ENCODE data around the gene APCDD1L. TPM values are rescaled to one million over a fixed set of nuclear protein-coding genes. Genes with fewer than 3 reads are reported as not detected.
A peak's percentile ranks its signal among the peaks of the same experiment; 100 is the strongest.

APCDD1L gene
- polyA plus RNA-seq, 1 of the 3 experiments (the other 2 are of a cell fraction): 0.99 TPM

DNA sequence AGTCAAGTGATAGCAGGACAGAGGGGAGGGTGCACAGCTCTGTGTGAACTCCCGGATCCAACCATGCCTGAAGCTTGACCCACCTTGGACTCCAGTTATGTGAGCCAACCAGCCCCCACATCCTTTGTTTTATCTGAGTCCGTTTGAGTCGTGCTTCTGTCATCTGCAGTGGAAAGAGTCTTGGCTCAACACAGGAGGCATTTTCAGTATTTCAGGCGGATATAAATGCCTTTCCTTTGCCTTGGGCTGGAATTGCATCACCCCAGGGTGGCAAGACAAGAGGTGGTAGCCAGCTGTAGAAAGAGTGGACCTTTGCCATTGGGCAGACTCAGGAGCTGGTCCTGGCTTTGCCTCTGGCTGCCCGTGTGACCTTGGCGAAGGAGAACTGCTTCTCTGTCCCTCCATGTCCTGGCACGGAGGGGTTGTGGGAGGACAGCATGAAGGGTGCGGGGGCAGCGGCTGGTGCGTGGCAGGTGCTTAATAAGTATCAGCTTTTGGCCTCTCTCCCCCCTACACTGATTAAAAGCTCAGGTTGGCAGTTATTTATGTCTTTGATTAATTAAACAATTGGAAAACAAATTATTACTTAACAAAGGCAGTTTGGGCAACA, 42.6 kb upstream of the APCDD1L start:
- Histone ChIP-seq H4K20me1 (ENCODE audit: insufficient read depth) (no peaks in the 10 kb centered on the region), H3K9ac (no peak overlapping the region), H3K9me2 (no peaks in the 10 kb centered on the region), H3K27me3 (ENCODE audit: insufficient read depth) (no peaks in the 10 kb centered on the region), H3K4me3 (ENCODE audit: low read depth in 2 of 2, low read length in 1 of 2) (no peak overlapping the region), H3F3A (replicated peaks; ENCODE audit: insufficient read depth) (peaks cover 31% of the 10 kb centered on the region), H3K27ac (ENCODE audit: low read depth in 2 of 2, low read length in 1 of 2) (0 out of 4 replicates have a peak overlapping the region, but pooled peaks of 1 of the 2 experiments have one; percentile 5), H3K36me3 (replicated peaks in 1 of 2; ENCODE audit: control insufficient read depth in 1 of 2, insufficient read depth in 2 of 2, low read length in 1 of 2) (no peaks in the 10 kb centered on the region), H2AFZ (ENCODE audit: low read depth) (no peak overlapping the region), H3K9me3 (no peaks in the 10 kb centered on the region), H3K4me1 (ENCODE audit: control insufficient read depth in 1 of 2, insufficient read depth in 2 of 2, low read depth in 1 of 2, low read length in 1 of 2) (peaks cover 3 to 30% of the 10 kb centered on the region in 2 experiments; a peak in 3 of 4 replicates), H3K79me2 (ENCODE audit: insufficient read depth) (no peaks in the 10 kb centered on the region), H3K4me2 (no peak overlapping the region)
- no peak for DNase-seq
- POLR2A ChIA-PET: no interaction called here
- WGBS (ENCODE audit: low lambda C conversion rate): 66% methylated on average over 9 of the region's 10 CpGs
- CTCF ChIA-PET: interaction anchor here (1.2 to 1.7 kb wide), 3 partner anchors 11 to 86 kb away, joined by 3 to 7 read pairs (median 4); no protein-coding TSS in a partner anchor
- TF ChIP-seq, protein P1, sequence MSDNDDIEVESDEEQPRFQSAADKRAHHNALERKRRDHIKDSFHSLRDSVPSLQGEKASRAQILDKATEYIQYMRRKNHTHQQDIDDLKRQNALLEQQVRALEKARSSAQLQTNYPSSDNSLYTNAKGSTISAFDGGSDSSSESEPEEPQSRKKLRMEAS (IDR thresholded peaks at IDR 0.05; ENCODE audit: low read depth): no peak
- TF ChIP-seq EP300 (IDR thresholded peaks at IDR 0.05; ENCODE audit: borderline replicate concordance in 1 of 2, low read depth in 1 of 2, low read length in 1 of 2) (peak in 1 of 2 experiments; percentile 23; a peak in 1 of 4 replicates), RFX5 (IDR thresholded peaks at IDR 0.05; ENCODE audit: low read length) (no peak), NFIC (IDR thresholded peaks at IDR 0.05; ENCODE audit: borderline replicate concordance) (0 out of 2 replicates have a peak, but pooled peaks have one; percentile 21), ELF1 (IDR thresholded peaks at IDR 0.05) (no peak), JUND (IDR thresholded peaks at IDR 0.05) (no peak), RXRA (IDR thresholded peaks at IDR 0.05; ENCODE audit: borderline replicate concordance, low read depth) (no peak), TCF12 (IDR thresholded peaks at IDR 0.05) (peak; percentile 27; the same call in 1 of the 2 replicates), FOXJ3 (CRISPR knock-in tag; IDR thresholded peaks at IDR 0.05) (no peak), FOXM1 (IDR thresholded peaks at IDR 0.05; ENCODE audit: low read depth) (no peak)
- TF ChIP-seq, protein P2, sequence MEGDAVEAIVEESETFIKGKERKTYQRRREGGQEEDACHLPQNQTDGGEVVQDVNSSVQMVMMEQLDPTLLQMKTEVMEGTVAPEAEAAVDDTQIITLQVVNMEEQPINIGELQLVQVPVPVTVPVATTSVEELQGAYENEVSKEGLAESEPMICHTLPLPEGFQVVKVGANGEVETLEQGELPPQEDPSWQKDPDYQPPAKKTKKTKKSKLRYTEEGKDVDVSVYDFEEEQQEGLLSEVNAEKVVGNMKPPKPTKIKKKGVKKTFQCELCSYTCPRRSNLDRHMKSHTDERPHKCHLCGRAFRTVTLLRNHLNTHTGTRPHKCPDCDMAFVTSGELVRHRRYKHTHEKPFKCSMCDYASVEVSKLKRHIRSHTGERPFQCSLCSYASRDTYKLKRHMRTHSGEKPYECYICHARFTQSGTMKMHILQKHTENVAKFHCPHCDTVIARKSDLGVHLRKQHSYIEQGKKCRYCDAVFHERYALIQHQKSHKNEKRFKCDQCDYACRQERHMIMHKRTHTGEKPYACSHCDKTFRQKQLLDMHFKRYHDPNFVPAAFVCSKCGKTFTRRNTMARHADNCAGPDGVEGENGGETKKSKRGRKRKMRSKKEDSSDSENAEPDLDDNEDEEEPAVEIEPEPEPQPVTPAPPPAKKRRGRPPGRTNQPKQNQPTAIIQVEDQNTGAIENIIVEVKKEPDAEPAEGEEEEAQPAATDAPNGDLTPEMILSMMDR (IDR thresholded peaks at IDR 0.05): no peak
- TF ChIP-seq, protein P3, sequence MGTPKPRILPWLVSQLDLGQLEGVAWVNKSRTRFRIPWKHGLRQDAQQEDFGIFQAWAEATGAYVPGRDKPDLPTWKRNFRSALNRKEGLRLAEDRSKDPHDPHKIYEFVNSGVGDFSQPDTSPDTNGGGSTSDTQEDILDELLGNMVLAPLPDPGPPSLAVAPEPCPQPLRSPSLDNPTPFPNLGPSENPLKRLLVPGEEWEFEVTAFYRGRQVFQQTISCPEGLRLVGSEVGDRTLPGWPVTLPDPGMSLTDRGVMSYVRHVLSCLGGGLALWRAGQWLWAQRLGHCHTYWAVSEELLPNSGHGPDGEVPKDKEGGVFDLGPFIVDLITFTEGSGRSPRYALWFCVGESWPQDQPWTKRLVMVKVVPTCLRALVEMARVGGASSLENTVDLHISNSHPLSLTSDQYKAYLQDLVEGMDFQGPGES (IDR thresholded peaks at IDR 0.05; ENCODE audit: low read depth, low read length): no peak

DNA sequence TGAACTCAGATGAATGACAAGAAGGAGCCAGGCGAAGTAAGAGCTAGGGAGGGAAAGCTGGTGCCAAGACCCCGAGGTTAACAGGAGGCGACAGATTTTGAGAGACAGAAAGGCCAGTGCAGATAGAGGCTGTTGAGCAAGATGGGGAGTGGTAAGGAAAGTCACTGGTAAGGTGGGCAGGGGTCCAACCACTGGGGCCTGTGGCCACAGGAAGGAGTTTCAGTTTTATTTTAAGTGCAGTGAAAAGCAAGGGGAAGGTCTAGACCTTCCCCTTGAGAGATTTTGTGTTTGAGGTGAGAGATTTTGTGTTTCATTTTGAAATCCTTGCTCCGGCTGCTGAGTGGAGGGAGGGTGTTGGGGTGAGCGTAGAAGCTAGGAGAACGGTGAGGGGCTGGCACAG, 41.8 kb upstream of the APCDD1L start:
- Histone ChIP-seq H3K4me3 (ENCODE audit: low read depth in 2 of 2, low read length in 1 of 2) (no peak overlapping the region), H2AFZ (ENCODE audit: low read depth) (no peak overlapping the region), H3K9me2 (no peaks in the 10 kb centered on the region), H4K20me1 (ENCODE audit: insufficient read depth) (no peaks in the 10 kb centered on the region), H3K9me3 (no peaks in the 10 kb centered on the region), H3K27ac (ENCODE audit: low read depth in 2 of 2, low read length in 1 of 2) (no peak overlapping the region), H3K4me1 (ENCODE audit: control insufficient read depth in 1 of 2, insufficient read depth in 2 of 2, low read depth in 1 of 2, low read length in 1 of 2) (peaks cover 3 to 30% of the 10 kb centered on the region in 2 experiments; a peak in 3 of 4 replicates), H3K27me3 (ENCODE audit: insufficient read depth) (no peaks in the 10 kb centered on the region), H3F3A (replicated peaks; ENCODE audit: insufficient read depth) (peaks cover 26% of the 10 kb centered on the region), H3K4me2 (no peak overlapping the region), H3K79me2 (ENCODE audit: insufficient read depth) (no peaks in the 10 kb centered on the region), H3K9ac (no peak overlapping the region), H3K36me3 (replicated peaks in 1 of 2; ENCODE audit: control insufficient read depth in 1 of 2, insufficient read depth in 2 of 2, low read length in 1 of 2) (no peaks in the 10 kb centered on the region)
- TF ChIP-seq, protein P2 (IDR thresholded peaks at IDR 0.05): no peak
- TF ChIP-seq MEF2A (IDR thresholded peaks at IDR 0.05; ENCODE audit: borderline replicate concordance, low read depth) (no peak), FOXJ3 (CRISPR knock-in tag; IDR thresholded peaks at IDR 0.05) (no peak), RAD21 (IDR thresholded peaks at IDR 0.05; ENCODE audit: low read length) (no peak), TAF1 (IDR thresholded peaks at IDR 0.05; ENCODE audit: borderline replicate concordance, low read depth, low read length) (no peak), NRF1 (IDR thresholded peaks at IDR 0.05; ENCODE audit: low read depth, low read length) (no peak), RCOR1 (IDR thresholded peaks at IDR 0.05; ENCODE audit: low read length) (no peak), TCF12 (IDR thresholded peaks at IDR 0.05) (no peak), CHD2 (IDR thresholded peaks at IDR 0.05; ENCODE audit: low read length, partially characterized antibody) (no peak), TEAD4 (IDR thresholded peaks at IDR 0.05; ENCODE audit: borderline replicate concordance, insufficient read depth) (no peak), JUND (IDR thresholded peaks at IDR 0.05) (no peak), GATA2 (CRISPR knock-in tag; IDR thresholded peaks at IDR 0.05) (no peak)
- TF ChIP-seq, protein P1 (IDR thresholded peaks at IDR 0.05; ENCODE audit: low read depth): no peak
- no peak for DNase-seq
- ChIA-PET POLR2A (no interaction called here), CTCF (interaction anchor here (1.2 to 1.7 kb wide), 2 partner anchors 12 to 33 kb away, joined by 4 to 7 read pairs; no protein-coding TSS in a partner anchor)
- WGBS (ENCODE audit: low lambda C conversion rate): 89% methylated on average over 6 of the region's 6 CpGs
